GM12872 (cell line): Measurements from ENCODE around the gene COQ10B.

Source experiments
- CTCF ChIP-seq: IDR thresholded peaks from 3 replicates; pipeline ENCODE4 v1.5.1; 2011; ENCODE audit warnings: low read depth, mild to moderate bottlenecking, low read length, moderate library complexity; ENCODE audit not compliant: insufficient read depth

The COQ10B gene

GRCh38 chr2:197437380-197437779, 16.0 kb upstream of the COQ10B start:
- no peak for TF ChIP-seq CTCF

GRCh38 chr2:197442857-197443256, 10.5 kb upstream of the COQ10B start:
- no peak for TF ChIP-seq CTCF

- TF ChIP-seq CTCF, result no peak
Measured at GRCh38 chr2:197445746-197446145, 7.6 kb upstream of the COQ10B start.

GRCh38 chr2:197446844-197447243, 6.5 kb upstream of the COQ10B start:
- no peak for TF ChIP-seq CTCF

- TF ChIP-seq CTCF, result no peak
Measured at GRCh38 chr2:197450465-197450864, 2.9 kb upstream of the COQ10B start.

- no peak for TF ChIP-seq CTCF
Measured at GRCh38 chr2:197452754-197453122, 614 bp upstream of the COQ10B start.

- TF ChIP-seq CTCF, result no peak
Measured at GRCh38 chr2:197453914-197454398, 604 bp downstream of the COQ10B start.

- TF ChIP-seq CTCF, result no peak
Measured at GRCh38 chr2:197454923-197455322, 1.6 kb downstream of the COQ10B start.
